Panc1 (cell line): ENCODE results near the gene COL5A1. TPM values are rescaled to one million over a fixed set of nuclear protein-coding genes. Genes with fewer than 3 reads are reported as not detected.

Experiments
- ATAC-seq: fragments of 200-7000 bp; cut with Tn5 transposase; 2 replicates; pipeline ENCODE4 v1.9.1; 2020; ENCODE audit warnings: mild to moderate bottlenecking, moderate library complexity
- BruUV-seq: library from RNA; stranded (reverse); fragments of 400-500 nt; replicated peaks from 2 replicates; lab custom pipeline; 2021; lab: Mats Ljungman, UMichigan
- CTCF ChIA-PET: fragments of 300-600 bp; sonication (Branson Sonifier 250); formaldehyde crosslinking; loops from one replicate; lab custom pipeline; 2022; ENCODE audit warnings: antibody characterized with exemption; lab: Charles Lee
- POLR2A ChIA-PET: fragments of 300-600 bp; sonication (Branson Sonifier 250); formaldehyde crosslinking; loops from one replicate; lab custom pipeline; 2022; ENCODE audit warnings: antibody characterized with exemption; lab: Charles Lee
- DNase-seq: peaks from one replicate; pipeline ENCODE4 v3.0.0-alpha.2; 2010; ENCODE audit warnings: low read depth, low spot score
- H3K27ac ChIP-seq: 2 replicates; pipeline ENCODE4 v1.5.1; 2011; ENCODE audit warnings: mild to moderate bottlenecking, low read length, inconsistent platforms
- H3K27me3 ChIP-seq: fragments of 200-500 bp; sonication (Bioruptor generic); 2 replicates; pipeline ENCODE4 v1.6.0; 2014; ENCODE audit warnings: low read length, inconsistent platforms; ENCODE audit not compliant: control insufficient read depth, insufficient read depth
- H3K36me3 ChIP-seq: fragments of 200-500 bp; sonication (Bioruptor generic); 2 replicates; pipeline ENCODE4 v1.5.1; 2014; ENCODE audit warnings: inconsistent platforms, mild to moderate bottlenecking, low read length, moderate library complexity; ENCODE audit not compliant: control insufficient read depth, insufficient read depth
- H3K4me1 ChIP-seq: 2 replicates; pipeline ENCODE4 v1.5.1; 2011; ENCODE audit warnings: inconsistent platforms, mild to moderate bottlenecking, low read length, moderate library complexity; ENCODE audit not compliant: control insufficient read depth, insufficient read depth
- H3K4me3 ChIP-seq, 2 experiments: 2 replicates each; pipeline ENCODE4 v1.5.1; 2011 to 2012; ENCODE audit warnings: low read depth in 2 of 2, low read length in 2 of 2, mild to moderate bottlenecking in 2 of 2, inconsistent platforms in 1 of 2, moderate library complexity in 1 of 2
- H3K9me3 ChIP-seq: fragments of 200-500 bp; sonication (Bioruptor generic); 2 replicates; pipeline ENCODE4 v1.5.1; 2014; ENCODE audit warnings: low read depth, mild to moderate bottlenecking, inconsistent platforms, low read length, moderate library complexity; ENCODE audit not compliant: control insufficient read depth, insufficient read depth
- CTCF ChIP-seq: fragments of 450-650 bp; IDR thresholded peaks from 2 replicates; pipeline ENCODE4 v1.5.1; 2017; ENCODE audit warnings: mild to moderate bottlenecking
- POLR2AphosphoS5 ChIP-seq: IDR thresholded peaks from 2 replicates; pipeline ENCODE4 v1.6.1; 2012; ENCODE audit warnings: mild to moderate bottlenecking, low read depth, low read length, moderate library complexity
- REST ChIP-seq, 2 experiments: IDR thresholded peaks; 2 replicates each; pipeline ENCODE4 v1.6.1; 2011 to 2012; ENCODE audit warnings: low read depth in 2 of 2, control low read depth in 1 of 2, low read length in 1 of 2, mild to moderate bottlenecking in 1 of 2, moderate library complexity in 1 of 2; ENCODE audit not compliant: insufficient read depth in 1 of 2
- SIN3A ChIP-seq: IDR thresholded peaks from 2 replicates; pipeline ENCODE4 v1.6.1; 2012; ENCODE audit warnings: low read depth, mild to moderate bottlenecking, low read length, moderate library complexity, borderline replicate concordance; ENCODE audit not compliant: insufficient read depth
- TCF7L2 ChIP-seq: IDR thresholded peaks from 2 replicates; pipeline ENCODE4 v1.6.1; 2011; ENCODE audit warnings: mild to moderate bottlenecking, low read depth, low read length, inconsistent platforms
- in situ Hi-C: cut with HindIII; loops from 2 replicates; pipeline ENCODE4 v1.10.0; 2016; ENCODE audit warnings: low sequenced_read_pairs, low pct_unique_long_range_greater_than_20kb
- intact Hi-C: fragments of 100-400 bp; cut with micrococcal nuclease; formaldehyde crosslinking; loops from one replicate; pipeline ENCODE4 v1.10.0; 2022; ENCODE audit not compliant: unreplicated experiment
- total RNA-seq: library from RNA; stranded (reverse); gene quantifications from one replicate; pipeline ENCODE4 v1.2.1, GENCODE V29; 2021; ENCODE audit not compliant: unreplicated experiment

Gene COL5A1
- total RNA-seq, 1 experiment from 2014 or later = 5.7 TPM

GRCh38 chr9:134847138-134847537 lies 205.5 kb downstream of the COL5A1 start:
- intact Hi-C loops = no loop called here
- in situ Hi-C loops = no loop called here
- ChIA-PET POLR2A (no interaction called here), CTCF (interaction anchor here (0.8 kb wide), 1 partner anchor 85 kb away, joined by 13 read pairs; no protein-coding TSS in a partner anchor)
- ATAC-seq (no peak), DNase-seq (no peak)
- no peaks in the 10 kb centered on the region for H3K36me3 ChIP-seq
- no peaks in the 10 kb centered on the region for H3K9me3 ChIP-seq
- no peaks in the 10 kb centered on the region for H3K27me3 ChIP-seq
- no TSS peak for BruUV-seq
- no peak overlapping the region for H3K4me3 ChIP-seq
- no peak overlapping the region for H3K27ac ChIP-seq
- TF ChIP-seq CTCF = no peak
- TF ChIP-seq SIN3A = no peak
- TF ChIP-seq TCF7L2 = no peak
- no peak for TF ChIP-seq REST (IDR thresholded peaks at IDR 0.05; ENCODE audit: insufficient read depth in 1 of 2, low read depth in 2 of 2, low read length in 1 of 2)
- no peak for TF ChIP-seq POLR2AphosphoS5
- no peaks in the 10 kb centered on the region for H3K4me1 ChIP-seq

DNA sequence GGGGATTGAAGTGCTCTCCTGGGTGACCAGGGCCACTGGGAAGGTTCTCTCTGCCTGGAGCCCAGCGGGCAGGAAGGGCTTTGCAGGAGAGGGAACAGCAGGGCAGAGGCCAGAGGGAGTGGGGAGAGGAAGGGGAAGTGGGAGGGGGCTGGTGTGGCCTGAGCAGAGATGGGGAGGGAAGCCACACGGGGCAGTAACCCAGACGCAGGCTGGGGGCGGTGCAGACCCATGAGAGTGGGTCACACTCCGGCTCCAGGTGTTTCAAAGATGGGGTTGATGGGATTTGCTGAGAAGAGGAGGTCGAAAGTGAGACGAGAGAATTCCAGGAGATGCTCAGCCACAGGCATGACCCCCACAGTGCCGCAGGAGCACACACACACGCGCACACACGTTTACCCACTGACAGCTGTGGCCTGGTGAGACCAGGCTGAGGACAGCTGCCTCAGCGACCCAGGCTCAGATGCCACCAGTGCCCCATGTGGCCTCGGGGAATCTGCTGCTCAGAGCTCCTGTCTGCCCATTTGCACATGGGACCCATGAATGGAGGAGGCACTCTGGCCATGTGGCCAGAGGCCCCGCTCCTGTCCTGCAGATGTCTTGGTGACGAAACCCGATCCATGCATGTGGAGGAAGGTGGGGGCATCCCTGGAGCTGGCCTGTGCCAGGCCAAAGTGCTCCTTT lies 206.3 kb downstream of the COL5A1 start:
- Histone ChIP-seq H3K27me3 (no peaks in the 10 kb centered on the region), H3K27ac (no peak overlapping the region), H3K36me3 (no peaks in the 10 kb centered on the region), H3K4me1 (no peaks in the 10 kb centered on the region), H3K4me3 (no peak overlapping the region), H3K9me3 (no peaks in the 10 kb centered on the region)
- in situ Hi-C loops (no loop called here), intact Hi-C loops (no loop called here)
- no TSS peak for BruUV-seq
- TF ChIP-seq TCF7L2 = no peak
- TF ChIP-seq POLR2AphosphoS5 = no peak
- TF ChIP-seq SIN3A = no peak
- TF ChIP-seq CTCF = no peak
- no peak for TF ChIP-seq REST (IDR thresholded peaks at IDR 0.05; ENCODE audit: insufficient read depth in 1 of 2, low read depth in 2 of 2, low read length in 1 of 2)
- no peak for DNase-seq
- ChIA-PET POLR2A (no interaction called here), CTCF (no interaction called here)
- no peak for ATAC-seq
